NCI-H526 (cell line): ENCODE data around the gene CELF4.

Experiments
- DNase-seq, 2 experiments: peaks; one replicate each; lab custom pipeline; 2025; lab: John Stamatoyannopoulos, UW

CELF4 gene

GRCh38 chr18:37285825-37286224, 279.8 kb downstream of the CELF4 start:
- no peak for DNase-seq

- DNase-seq = no peak
These were observed 281.3 kb downstream of the CELF4 start for GRCh38 chr18:37284260-37284659.

- DNase-seq = peak in 1 of 2 experiments; percentile 15
These were observed 283.1 kb downstream of the CELF4 start for GRCh38 chr18:37282386-37283037.

- no peak for DNase-seq
These were observed 284.8 kb downstream of the CELF4 start for GRCh38 chr18:37280701-37281393.

- DNase-seq = no peak
These were observed 287.8 kb downstream of the CELF4 start for GRCh38 chr18:37277804-37278203.

- DNase-seq = no peak
These were observed 289.3 kb downstream of the CELF4 start for GRCh38 chr18:37276111-37276890.

GRCh38 chr18:37275237-37275741, 290.3 kb downstream of the CELF4 start:
- DNase-seq = no peak

GRCh38 chr18:37274309-37275236, 291.0 kb downstream of the CELF4 start:
- no peak for DNase-seq

GRCh38 chr18:37272841-37273240, 292.8 kb downstream of the CELF4 start:
- no peak for DNase-seq

GRCh38 chr18:37272226-37272625, 293.4 kb downstream of the CELF4 start:
- no peak for DNase-seq

- DNase-seq = no peak
These were observed 294.9 kb downstream of the CELF4 start for GRCh38 chr18:37270666-37271052.

- DNase-seq = no peak
These were observed 295.4 kb downstream of the CELF4 start for GRCh38 chr18:37270038-37270665.

GRCh38 chr18:37266290-37266689, 299.3 kb downstream of the CELF4 start:
- peak; percentile 16 to 39 for DNase-seq

- no peak for DNase-seq
These were observed 300.2 kb downstream of the CELF4 start for GRCh38 chr18:37265382-37265781.

- no peak for DNase-seq
These were observed 300.6 kb downstream of the CELF4 start for GRCh38 chr18:37264956-37265355.

GRCh38 chr18:37261988-37262387, 303.6 kb downstream of the CELF4 start:
- DNase-seq = no peak

GRCh38 chr18:37261246-37261840, 304.3 kb downstream of the CELF4 start:
- no peak for DNase-seq

GRCh38 chr18:37260367-37261093, 305.1 kb downstream of the CELF4 start:
- no peak for DNase-seq

- DNase-seq = no peak
These were observed 305.9 kb downstream of the CELF4 start for GRCh38 chr18:37259711-37260110.

GRCh38 chr18:37258819-37259218, 306.8 kb downstream of the CELF4 start:
- DNase-seq = no peak
